Activated CD4-positive, CD25-positive, alpha-beta regulatory T cell treated with anti-CD3 and anti-CD28 coated beads, Interleukin-2, amount 50 U/mL, for 16 hours (primary cell): ENCODE measurements around the gene UXS1.

Experiments used
- DNase-seq: peaks from one replicate; pipeline ENCODE4 v3.0.0-alpha.2; 2020; ENCODE audit warnings: low read depth, low spot score

Gene UXS1

GRCh38 chr2:106189325-106189724 is 4.8 kb downstream of the UXS1 start:
- no peak for DNase-seq

- no peak for DNase-seq
These were observed 6.7 kb downstream of the UXS1 start for GRCh38 chr2:106187273-106187891.

- DNase-seq: no peak
These were observed 8.5 kb downstream of the UXS1 start for GRCh38 chr2:106185475-106186184.

GRCh38 chr2:106184857-106185256 is 9.2 kb downstream of the UXS1 start:
- no peak for DNase-seq

GRCh38 chr2:106184394-106184793 is 9.7 kb downstream of the UXS1 start:
- DNase-seq: no peak

GRCh38 chr2:106183101-106183696 is 10.9 kb downstream of the UXS1 start:
- no peak for DNase-seq

- DNase-seq: no peak
These were observed 13.0 kb downstream of the UXS1 start for GRCh38 chr2:106181064-106181463.

GRCh38 chr2:106180602-106181001 is 13.5 kb downstream of the UXS1 start:
- no peak for DNase-seq

GRCh38 chr2:106178716-106179115 is 15.4 kb downstream of the UXS1 start:
- DNase-seq: no peak

- no peak for DNase-seq
These were observed 16.5 kb downstream of the UXS1 start for GRCh38 chr2:106177581-106177980.

- DNase-seq: no peak
These were observed 17.5 kb downstream of the UXS1 start for GRCh38 chr2:106176446-106177099.

GRCh38 chr2:106175086-106175850 is 18.8 kb downstream of the UXS1 start:
- no peak for DNase-seq

GRCh38 chr2:106174056-106174455 is 20.0 kb downstream of the UXS1 start:
- no peak for DNase-seq

GRCh38 chr2:106172649-106173048 is 21.5 kb downstream of the UXS1 start:
- DNase-seq: no peak

- DNase-seq: no peak
These were observed 25.4 kb downstream of the UXS1 start for GRCh38 chr2:106168657-106169056.

GRCh38 chr2:106167067-106167466 is 27.0 kb downstream of the UXS1 start:
- DNase-seq: no peak

- DNase-seq: no peak
These were observed 28.5 kb downstream of the UXS1 start for GRCh38 chr2:106165561-106165960.

- no peak for DNase-seq
These were observed 29.1 kb downstream of the UXS1 start for GRCh38 chr2:106165029-106165428.

- DNase-seq: no peak
These were observed 30.1 kb downstream of the UXS1 start for GRCh38 chr2:106163948-106164545.

GRCh38 chr2:106161938-106162820 is 31.9 kb downstream of the UXS1 start:
- no peak for DNase-seq
